HG02870 (cell line): ENCODE data around the gene FZD10.

Experiments
- ATAC-seq: cut with Tn5 transposase; IDR thresholded peaks from one replicate; pipeline ENCODE4 v1.9.1; 2021; ENCODE audit warnings: mild to moderate bottlenecking, moderate library complexity; ENCODE audit not compliant: unreplicated experiment

The FZD10 gene

GRCh38 chr12:130162267-130162666 lies at the start of gene FZD10:
Gene FZD10, plus strand, starts transcription at chr12:130162464. Its CDS starts 479 bp downstream, at chr12:130162943.
- no peak for ATAC-seq

- ATAC-seq: no peak
Measured at GRCh38 chr12:130114952-130115351, 47.3 kb upstream of the FZD10 start.

GRCh38 chr12:130115646-130116045 lies 46.6 kb upstream of the FZD10 start:
- no peak for ATAC-seq

GRCh38 chr12:130116791-130117190 lies 45.5 kb upstream of the FZD10 start:
- no peak for ATAC-seq

GRCh38 chr12:130117233-130117632 lies 45.0 kb upstream of the FZD10 start:
- ATAC-seq: no peak

- ATAC-seq: no peak
Measured at GRCh38 chr12:130117701-130118100, 44.6 kb upstream of the FZD10 start.

GRCh38 chr12:130118181-130118580 lies 44.1 kb upstream of the FZD10 start:
- no peak for ATAC-seq

GRCh38 chr12:130119241-130119861 lies 42.9 kb upstream of the FZD10 start:
- ATAC-seq: no peak

- ATAC-seq: no peak
Measured at GRCh38 chr12:130120012-130120805, 42.1 kb upstream of the FZD10 start.

- ATAC-seq: no peak
Measured at GRCh38 chr12:130121226-130122000, 40.9 kb upstream of the FZD10 start.

GRCh38 chr12:130122356-130122755 lies 39.9 kb upstream of the FZD10 start:
- no peak for ATAC-seq

GRCh38 chr12:130124106-130124505 lies 38.2 kb upstream of the FZD10 start:
- no peak for ATAC-seq

GRCh38 chr12:130124605-130125244 lies 37.5 kb upstream of the FZD10 start:
- no peak for ATAC-seq

GRCh38 chr12:130126023-130126432 lies 36.2 kb upstream of the FZD10 start:
- ATAC-seq: no peak

GRCh38 chr12:130127532-130127911 lies 34.7 kb upstream of the FZD10 start:
- ATAC-seq: no peak

GRCh38 chr12:130127912-130128789 lies 34.1 kb upstream of the FZD10 start:
- no peak for ATAC-seq

GRCh38 chr12:130128790-130129735 lies 33.2 kb upstream of the FZD10 start:
- ATAC-seq: no peak

GRCh38 chr12:130130346-130130745 lies 31.9 kb upstream of the FZD10 start:
- ATAC-seq: no peak

GRCh38 chr12:130131025-130131424 lies 31.2 kb upstream of the FZD10 start:
- ATAC-seq: no peak
